ENCODE data around the gene NBL1.

NBL1 gene

DNA sequence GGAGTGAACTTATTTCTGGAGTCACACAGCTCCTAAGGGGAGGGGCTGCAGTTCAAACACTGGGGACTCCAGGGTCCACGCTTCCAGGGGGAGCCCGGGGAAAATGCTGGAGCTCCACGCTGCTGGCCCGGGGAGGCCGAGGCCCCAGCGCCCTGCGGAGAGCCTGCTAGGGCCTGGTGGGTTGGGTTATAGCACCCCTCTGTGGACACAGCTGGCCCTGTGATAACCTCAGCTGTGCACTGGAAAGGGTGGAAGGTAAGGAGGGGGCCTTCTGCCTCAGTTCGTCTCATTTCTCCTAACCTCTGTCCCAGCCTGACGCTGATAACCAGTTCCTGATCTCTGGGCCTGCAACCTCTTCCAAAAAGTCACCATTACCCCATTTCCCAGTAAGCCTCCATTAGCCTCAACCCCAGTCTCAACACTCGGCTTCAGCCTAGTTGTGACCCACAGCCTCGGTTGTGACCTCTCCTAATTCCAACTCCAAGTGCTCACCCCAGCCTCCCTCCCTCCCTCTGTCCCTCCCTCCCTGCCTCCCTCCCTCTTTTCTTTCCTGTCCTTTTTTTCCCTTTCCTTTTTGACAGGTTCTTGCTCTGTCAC, 7.1 kb downstream of the NBL1 start:
- Histone ChIP-seq H3K36me3 (ENCODE audit: control insufficient read depth, insufficient read depth, low read length) (no peaks in the 10 kb centered on the region), H3K9me3 (ENCODE audit: control insufficient read depth, insufficient read depth, low read length) (no peaks in the 10 kb centered on the region), H3K27me3 (ENCODE audit: control insufficient read depth, insufficient read depth, low read length) (peaks cover 4% of the 10 kb centered on the region), H3K4me1 (ENCODE audit: control insufficient read depth, insufficient read depth, low read length) (peaks cover 2% of the 10 kb centered on the region), H3K9ac (ENCODE audit: low read depth, low read length) (no peak overlapping the region), H3K4me3 (ENCODE audit: low read depth, low read length) (no peak overlapping the region)

DNA sequence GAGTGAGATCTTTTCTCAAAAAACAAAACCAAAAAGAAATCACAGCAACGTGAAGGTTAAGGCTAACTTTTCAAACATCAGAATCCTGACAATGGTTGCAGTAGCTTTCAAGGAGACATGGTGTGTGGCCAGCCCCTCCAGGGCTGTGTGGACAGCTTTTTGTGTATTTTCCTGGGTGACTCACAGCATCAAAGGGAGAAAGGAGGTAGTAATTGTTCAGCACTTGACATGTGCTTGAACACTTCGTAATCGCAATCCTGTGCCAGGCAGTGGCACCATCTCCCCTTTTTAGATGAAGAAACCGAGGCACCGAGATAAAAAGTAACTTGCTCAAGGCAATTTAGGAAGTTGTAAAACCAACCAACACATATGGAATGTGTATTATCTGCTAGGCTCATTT, 10.3 kb downstream of the NBL1 start:
- no peak overlapping the region for H3K4me3 ChIP-seq (ENCODE audit: low read depth, low read length)
- no peaks in the 10 kb centered on the region for H3K36me3 ChIP-seq (ENCODE audit: control insufficient read depth, insufficient read depth, low read length)
- H3K9ac ChIP-seq (ENCODE audit: low read depth, low read length): no peak overlapping the region
- no peaks in the 10 kb centered on the region for H3K9me3 ChIP-seq (ENCODE audit: control insufficient read depth, insufficient read depth, low read length)
- H3K27me3 ChIP-seq (ENCODE audit: control insufficient read depth, insufficient read depth, low read length): no peaks in the 10 kb centered on the region
- H3K4me1 ChIP-seq (ENCODE audit: control insufficient read depth, insufficient read depth, low read length): peaks cover 4% of the 10 kb centered on the region

DNA sequence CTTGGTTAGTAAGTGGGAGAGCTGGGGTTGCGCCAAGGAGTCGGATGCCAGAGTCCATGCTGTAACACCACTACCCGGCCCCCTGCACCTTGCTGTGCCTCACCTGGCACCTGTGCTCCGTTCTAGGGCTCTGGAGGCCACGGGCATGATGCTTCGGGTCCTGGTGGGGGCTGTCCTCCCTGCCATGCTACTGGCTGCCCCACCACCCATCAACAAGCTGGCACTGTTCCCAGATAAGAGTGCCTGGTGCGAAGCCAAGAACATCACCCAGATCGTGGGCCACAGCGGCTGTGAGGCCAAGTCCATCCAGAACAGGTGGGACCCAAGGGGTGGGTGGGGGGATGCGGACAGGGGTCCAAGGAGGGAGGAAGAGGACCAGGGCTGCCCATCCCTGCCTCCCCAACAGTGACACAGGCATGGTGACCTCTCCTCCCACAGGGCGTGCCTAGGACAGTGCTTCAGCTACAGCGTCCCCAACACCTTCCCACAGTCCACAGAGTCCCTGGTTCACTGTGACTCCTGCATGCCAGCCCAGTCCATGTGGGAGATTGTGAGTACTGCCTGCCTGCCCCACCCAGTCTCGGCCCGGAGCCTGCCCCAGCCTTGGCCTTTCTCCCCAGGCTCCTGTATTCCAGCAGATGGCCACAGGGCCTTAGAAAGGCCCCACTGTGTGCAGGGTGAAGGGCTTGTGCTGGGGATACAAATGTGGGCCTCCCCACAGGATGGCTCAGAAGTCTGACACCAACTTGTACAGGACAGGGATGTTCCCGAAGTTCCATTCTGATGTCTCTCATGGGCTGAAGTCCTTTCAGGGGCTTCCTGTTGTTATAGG, 11.0 kb downstream of the NBL1 start:
- no peaks in the 10 kb centered on the region for H3K9me3 ChIP-seq (ENCODE audit: control insufficient read depth, insufficient read depth, low read length)
- no peaks in the 10 kb centered on the region for H3K27me3 ChIP-seq (ENCODE audit: control insufficient read depth, insufficient read depth, low read length)
- H3K9ac ChIP-seq (ENCODE audit: low read depth, low read length): no peak overlapping the region
- peaks cover 6% of the 10 kb centered on the region for H3K4me1 ChIP-seq (ENCODE audit: control insufficient read depth, insufficient read depth, low read length)
- H3K4me3 ChIP-seq (ENCODE audit: low read depth, low read length): no peak overlapping the region
- no peaks in the 10 kb centered on the region for H3K36me3 ChIP-seq (ENCODE audit: control insufficient read depth, insufficient read depth, low read length)

DNA sequence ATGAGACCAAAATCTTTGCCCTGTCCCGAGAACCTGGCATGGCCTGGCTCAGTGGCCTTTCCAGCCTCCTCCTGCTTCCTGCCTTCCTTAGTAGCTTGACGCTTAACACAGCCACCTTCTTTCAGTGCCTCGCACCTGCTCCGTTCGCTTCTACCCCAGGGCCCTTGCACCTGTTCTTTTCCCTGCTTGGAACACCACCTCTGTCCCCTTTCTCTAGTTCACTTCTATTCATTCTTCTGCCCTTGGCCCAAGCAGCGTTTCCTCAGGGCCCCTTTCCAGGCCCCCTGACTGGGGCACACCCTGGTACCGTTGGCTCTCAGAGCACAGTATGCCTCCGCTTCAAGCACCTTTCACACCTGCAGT, 11.6 kb downstream of the NBL1 start:
- Histone ChIP-seq H3K27me3 (ENCODE audit: control insufficient read depth, insufficient read depth, low read length) (no peaks in the 10 kb centered on the region), H3K4me1 (ENCODE audit: control insufficient read depth, insufficient read depth, low read length) (peaks cover 6% of the 10 kb centered on the region), H3K36me3 (ENCODE audit: control insufficient read depth, insufficient read depth, low read length) (no peaks in the 10 kb centered on the region), H3K9ac (ENCODE audit: low read depth, low read length) (no peak overlapping the region), H3K9me3 (ENCODE audit: control insufficient read depth, insufficient read depth, low read length) (no peaks in the 10 kb centered on the region), H3K4me3 (ENCODE audit: low read depth, low read length) (no peak overlapping the region)

DNA sequence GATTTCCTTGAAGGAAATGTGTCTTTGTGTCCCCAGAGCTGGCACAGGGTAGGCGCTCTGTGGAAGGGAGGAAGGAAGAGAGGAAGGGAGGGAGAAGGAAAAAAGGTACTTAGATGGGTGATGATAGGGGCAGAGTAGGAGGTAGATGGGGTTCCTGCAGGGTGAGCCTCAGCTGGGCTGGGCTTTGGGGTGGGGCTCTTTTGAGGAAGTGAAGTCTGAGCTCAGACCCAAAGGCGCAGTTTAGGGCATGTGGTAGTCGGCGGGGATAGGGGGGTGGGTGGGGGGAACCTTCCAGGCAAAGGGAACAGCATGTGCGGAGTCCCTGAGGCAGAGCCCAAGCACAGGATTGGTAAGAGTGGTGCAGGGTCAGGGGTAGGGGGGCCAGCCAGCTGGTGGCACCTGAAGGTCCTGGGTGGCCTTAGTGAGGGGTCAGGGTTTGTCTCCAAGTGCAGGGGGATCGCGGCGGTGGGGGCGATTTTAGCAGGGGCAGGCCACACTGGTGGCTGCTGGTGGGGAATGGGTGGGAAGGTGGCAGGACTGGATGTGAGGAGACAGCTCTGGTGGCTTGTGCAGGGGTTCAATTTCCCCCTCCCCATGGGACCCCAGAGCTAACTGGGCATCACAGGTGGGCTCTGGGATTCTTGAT, 12.1 kb downstream of the NBL1 start:
- Histone ChIP-seq H3K9me3 (ENCODE audit: control insufficient read depth, insufficient read depth, low read length) (no peaks in the 10 kb centered on the region), H3K4me3 (ENCODE audit: low read depth, low read length) (no peak overlapping the region), H3K9ac (ENCODE audit: low read depth, low read length) (no peak overlapping the region), H3K27me3 (ENCODE audit: control insufficient read depth, insufficient read depth, low read length) (no peaks in the 10 kb centered on the region), H3K4me1 (ENCODE audit: control insufficient read depth, insufficient read depth, low read length) (peaks cover 6% of the 10 kb centered on the region), H3K36me3 (ENCODE audit: control insufficient read depth, insufficient read depth, low read length) (no peaks in the 10 kb centered on the region)

DNA sequence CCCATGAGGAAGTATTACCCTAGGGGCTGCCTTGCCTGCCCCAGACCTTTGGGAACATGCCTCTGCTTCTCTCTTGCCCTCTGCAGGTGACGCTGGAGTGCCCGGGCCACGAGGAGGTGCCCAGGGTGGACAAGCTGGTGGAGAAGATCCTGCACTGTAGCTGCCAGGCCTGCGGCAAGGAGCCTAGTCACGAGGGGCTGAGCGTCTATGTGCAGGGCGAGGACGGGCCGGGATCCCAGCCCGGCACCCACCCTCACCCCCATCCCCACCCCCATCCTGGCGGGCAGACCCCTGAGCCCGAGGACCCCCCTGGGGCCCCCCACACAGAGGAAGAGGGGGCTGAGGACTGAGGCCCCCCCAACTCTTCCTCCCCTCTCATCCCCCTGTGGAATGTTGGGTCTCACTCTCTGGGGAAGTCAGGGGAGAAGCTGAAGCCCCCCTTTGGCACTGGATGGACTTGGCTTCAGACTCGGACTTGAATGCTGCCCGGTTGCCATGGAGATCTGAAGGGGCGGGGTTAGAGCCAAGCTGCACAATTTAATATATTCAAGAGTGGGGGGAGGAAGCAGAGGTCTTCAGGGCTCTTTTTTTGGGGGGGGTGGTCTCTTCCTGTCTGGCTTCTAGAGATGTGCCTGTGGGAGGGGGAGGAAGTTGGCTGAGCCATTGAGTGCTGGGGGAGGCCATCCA, 12.8 kb downstream of the NBL1 start:
- Histone ChIP-seq H3K36me3 (ENCODE audit: control insufficient read depth, insufficient read depth, low read length) (no peaks in the 10 kb centered on the region), H3K9ac (ENCODE audit: low read depth, low read length) (no peak overlapping the region), H3K4me1 (ENCODE audit: control insufficient read depth, insufficient read depth, low read length) (peaks cover 6% of the 10 kb centered on the region), H3K9me3 (ENCODE audit: control insufficient read depth, insufficient read depth, low read length) (no peaks in the 10 kb centered on the region), H3K27me3 (ENCODE audit: control insufficient read depth, insufficient read depth, low read length) (no peaks in the 10 kb centered on the region), H3K4me3 (ENCODE audit: low read depth, low read length) (no peak overlapping the region)

DNA sequence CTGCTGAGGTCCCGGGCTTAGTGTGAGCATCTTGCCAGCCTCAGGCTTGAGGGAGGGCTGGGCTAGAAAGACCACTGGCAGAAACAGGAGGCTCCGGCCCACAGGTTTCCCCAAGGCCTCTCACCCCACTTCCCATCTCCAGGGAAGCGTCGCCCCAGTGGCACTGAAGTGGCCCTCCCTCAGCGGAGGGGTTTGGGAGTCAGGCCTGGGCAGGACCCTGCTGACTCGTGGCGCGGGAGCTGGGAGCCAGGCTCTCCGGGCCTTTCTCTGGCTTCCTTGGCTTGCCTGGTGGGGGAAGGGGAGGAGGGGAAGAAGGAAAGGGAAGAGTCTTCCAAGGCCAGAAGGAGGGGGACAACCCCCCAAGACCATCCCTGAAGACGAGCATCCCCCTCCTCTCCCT, 13.4 kb downstream of the NBL1 start:
- peaks cover 6% of the 10 kb centered on the region for H3K4me1 ChIP-seq (ENCODE audit: control insufficient read depth, insufficient read depth, low read length)
- H3K36me3 ChIP-seq (ENCODE audit: control insufficient read depth, insufficient read depth, low read length): no peaks in the 10 kb centered on the region
- no peaks in the 10 kb centered on the region for H3K9me3 ChIP-seq (ENCODE audit: control insufficient read depth, insufficient read depth, low read length)
- no peak overlapping the region for H3K9ac ChIP-seq (ENCODE audit: low read depth, low read length)
- no peaks in the 10 kb centered on the region for H3K27me3 ChIP-seq (ENCODE audit: control insufficient read depth, insufficient read depth, low read length)
- no peak overlapping the region for H3K4me3 ChIP-seq (ENCODE audit: low read depth, low read length)

DNA sequence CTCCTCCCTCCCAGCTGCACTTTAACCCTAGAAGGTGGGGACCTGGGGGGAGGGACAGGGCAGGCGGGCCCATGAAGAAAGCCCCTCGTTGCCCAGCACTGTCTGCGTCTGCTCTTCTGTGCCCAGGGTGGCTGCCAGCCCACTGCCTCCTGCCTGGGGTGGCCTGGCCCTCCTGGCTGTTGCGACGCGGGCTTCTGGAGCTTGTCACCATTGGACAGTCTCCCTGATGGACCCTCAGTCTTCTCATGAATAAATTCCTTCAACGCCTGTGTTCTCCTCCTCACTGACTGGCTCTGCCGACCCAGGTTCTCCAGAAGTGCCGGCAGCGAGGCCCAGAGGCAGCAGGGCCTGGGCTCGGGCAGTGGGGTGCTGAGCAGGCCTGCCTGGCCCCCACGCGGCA, 14.1 kb downstream of the NBL1 start:
- Histone ChIP-seq H3K27me3 (ENCODE audit: control insufficient read depth, insufficient read depth, low read length) (peaks cover 5% of the 10 kb centered on the region), H3K9me3 (ENCODE audit: control insufficient read depth, insufficient read depth, low read length) (no peaks in the 10 kb centered on the region), H3K4me1 (ENCODE audit: control insufficient read depth, insufficient read depth, low read length) (peaks cover 6% of the 10 kb centered on the region), H3K36me3 (ENCODE audit: control insufficient read depth, insufficient read depth, low read length) (no peaks in the 10 kb centered on the region), H3K4me3 (ENCODE audit: low read depth, low read length) (no peak overlapping the region), H3K9ac (ENCODE audit: low read depth, low read length) (no peak overlapping the region)

DNA sequence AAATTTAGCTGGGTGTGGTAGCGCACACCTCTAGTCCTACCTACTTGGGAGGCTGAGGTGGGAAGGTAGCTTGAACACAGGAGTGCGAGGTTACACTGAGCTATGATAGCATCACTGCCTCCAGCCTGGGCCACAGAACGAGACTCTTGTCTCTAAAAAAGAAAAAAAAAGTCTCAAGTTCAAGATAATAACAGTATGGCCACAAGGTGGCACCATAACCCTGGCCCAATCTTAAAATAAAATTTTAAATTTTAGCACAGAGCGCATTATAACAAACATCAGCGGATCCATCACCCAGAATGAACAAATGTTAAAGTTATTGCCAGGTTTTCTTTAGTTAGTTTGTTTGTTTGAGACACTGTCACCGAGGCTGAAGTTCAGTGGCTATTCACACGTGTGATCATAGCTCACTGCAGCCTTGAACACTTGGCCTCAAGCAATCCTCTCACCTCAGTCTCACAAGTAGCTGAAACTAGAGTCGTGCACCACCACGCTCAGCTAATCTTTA, 17.7 kb downstream of the NBL1 start:
- Histone ChIP-seq H3K4me3 (ENCODE audit: low read depth, low read length) (no peak overlapping the region), H3K27me3 (ENCODE audit: control insufficient read depth, insufficient read depth, low read length) (peaks cover 31% of the 10 kb centered on the region), H3K9me3 (ENCODE audit: control insufficient read depth, insufficient read depth, low read length) (no peaks in the 10 kb centered on the region), H3K9ac (ENCODE audit: low read depth, low read length) (no peak overlapping the region), H3K4me1 (ENCODE audit: control insufficient read depth, insufficient read depth, low read length) (peaks cover 4% of the 10 kb centered on the region), H3K36me3 (ENCODE audit: control insufficient read depth, insufficient read depth, low read length) (no peaks in the 10 kb centered on the region)

DNA sequence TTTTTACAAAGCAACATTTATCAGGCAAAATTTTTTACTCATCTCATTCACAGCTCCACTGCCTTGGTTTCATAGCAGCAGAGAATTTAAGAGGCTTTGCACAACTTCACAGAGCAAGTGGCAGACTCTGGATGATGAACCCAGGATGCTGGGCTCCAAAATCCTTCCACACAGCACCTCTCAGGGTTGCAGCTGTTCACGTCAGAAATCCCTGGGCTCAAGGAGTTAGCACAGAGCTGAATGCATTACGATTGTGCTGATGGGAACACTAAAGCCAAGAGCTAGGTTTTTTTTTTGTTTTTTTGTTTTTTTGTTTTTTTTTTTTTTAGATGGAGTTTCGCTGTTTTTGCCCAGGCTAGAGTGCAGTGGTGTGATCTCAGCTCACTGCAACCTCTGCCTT, 18.2 kb downstream of the NBL1 start:
- H3K9me3 ChIP-seq (ENCODE audit: control insufficient read depth, insufficient read depth, low read length): no peaks in the 10 kb centered on the region
- H3K36me3 ChIP-seq (ENCODE audit: control insufficient read depth, insufficient read depth, low read length): no peaks in the 10 kb centered on the region
- no peak overlapping the region for H3K9ac ChIP-seq (ENCODE audit: low read depth, low read length)
- H3K4me1 ChIP-seq (ENCODE audit: control insufficient read depth, insufficient read depth, low read length): peaks cover 4% of the 10 kb centered on the region
- peaks cover 37% of the 10 kb centered on the region for H3K27me3 ChIP-seq (ENCODE audit: control insufficient read depth, insufficient read depth, low read length)
- H3K4me3 ChIP-seq (ENCODE audit: low read depth, low read length): no peak overlapping the region

DNA sequence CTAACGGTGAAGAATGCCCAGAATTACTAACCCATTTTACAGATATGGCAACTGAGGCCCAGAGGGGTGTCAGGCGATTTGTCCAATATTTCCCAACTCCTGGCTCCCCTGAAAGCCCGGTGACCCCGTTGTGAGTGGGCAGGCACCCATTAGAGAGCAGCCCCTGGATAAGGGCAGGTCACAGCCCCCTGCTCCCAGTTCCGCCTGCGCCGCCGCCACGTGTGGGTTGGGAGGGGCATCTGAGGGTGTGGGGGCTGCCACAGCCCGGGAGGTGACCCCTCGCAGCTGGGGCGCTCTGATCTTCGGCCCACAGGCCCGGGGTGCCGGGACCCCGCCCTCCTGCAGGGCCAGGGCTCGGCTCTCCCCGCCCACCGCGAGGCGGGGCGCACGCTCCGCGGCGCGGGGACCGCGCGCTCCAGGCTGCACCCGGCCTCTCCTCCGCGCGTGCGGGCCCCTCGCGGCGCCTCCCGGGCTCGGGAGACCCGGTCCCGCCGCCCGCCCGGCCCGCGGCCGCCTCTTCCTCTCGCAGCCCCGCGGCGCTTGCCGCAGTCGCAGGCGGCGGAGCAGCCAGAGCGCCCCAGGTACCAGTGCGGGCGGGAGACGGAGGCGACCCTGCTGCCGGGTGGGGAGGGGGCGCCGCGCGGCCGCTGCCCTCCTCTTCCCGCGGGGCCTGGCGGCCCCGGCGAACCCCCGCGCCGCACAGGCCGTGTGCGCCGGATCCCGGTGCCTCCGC, 20.5 kb downstream of the NBL1 start, which contains the start of gene HTR6:
HTR6 (plus strand) TSS at position 423 of the 733 bp plus-strand sequence. CDS start 879 bp downstream, outside the sequence.
- H3K4me3 ChIP-seq (ENCODE audit: low read depth, low read length): peak within 1 kb of the TSS; percentile 46
- H3K27me3 ChIP-seq (ENCODE audit: control insufficient read depth, insufficient read depth, low read length): peaks cover 54% of the 10 kb centered on the region
- H3K9me3 ChIP-seq (ENCODE audit: control insufficient read depth, insufficient read depth, low read length): no peaks in the 10 kb centered on the region
- peaks cover under 1% of the 10 kb centered on the region for H3K4me1 ChIP-seq (ENCODE audit: control insufficient read depth, insufficient read depth, low read length)
- no peaks in the 10 kb centered on the region for H3K36me3 ChIP-seq (ENCODE audit: control insufficient read depth, insufficient read depth, low read length)
- H3K9ac ChIP-seq (ENCODE audit: low read depth, low read length): no peak within 1 kb of the TSS

All from iPS-15b (cell line).